Smooth muscle cell (in vitro differentiated cells): ENCODE results near the gene HCAR2. TPM values are rescaled to one million over a fixed set of nuclear protein-coding genes. Genes with fewer than 3 reads are reported as not detected.
"Not testable (repeated sequence)": the region's sequence is repeated elsewhere in the genome, so short reads cannot be mapped to it uniquely, and the experiment has no call there.

Experiments used
- DNase-seq: peaks from one replicate; lab custom pipeline; 2025; ENCODE audit not compliant: unreplicated experiment; lab: John Stamatoyannopoulos, UW
- H2AFZ ChIP-seq: fragments of 200-600 bp; sonication (generic); 2 replicates; pipeline ENCODE4 v1.6.0; 2016; ENCODE audit warnings: antibody characterized with exemption, low read depth, mild to moderate bottlenecking
- H3F3A ChIP-seq: fragments of 200-600 bp; sonication (generic); 2 replicates; pipeline ENCODE4 v1.6.0; 2017; ENCODE audit warnings: antibody characterized with exemption, low read depth
- H3K27ac ChIP-seq: fragments of 200-600 bp; sonication (generic); 2 replicates; pipeline ENCODE4 v1.5.1; 2016; ENCODE audit warnings: low read depth, mild to moderate bottlenecking
- H3K27me3 ChIP-seq: fragments of 200-600 bp; sonication (generic); 2 replicates; pipeline ENCODE4 v1.6.1; 2016; ENCODE audit warnings: low read depth, mild to moderate bottlenecking
- H3K36me3 ChIP-seq: fragments of 200-600 bp; sonication (generic); 2 replicates; pipeline ENCODE4 v1.5.1; 2016; ENCODE audit warnings: low read depth
- H3K4me1 ChIP-seq: fragments of 200-600 bp; sonication (generic); 2 replicates; pipeline ENCODE4 v1.5.1; 2016; ENCODE audit warnings: low read depth
- H3K4me2 ChIP-seq: fragments of 200-600 bp; sonication (generic); 2 replicates; pipeline ENCODE4 v1.6.0; 2016; ENCODE audit warnings: mild to moderate bottlenecking
- H3K4me3 ChIP-seq: fragments of 200-600 bp; sonication (generic); 2 replicates; pipeline ENCODE4 v1.5.1; 2016; ENCODE audit warnings: mild to moderate bottlenecking
- H3K79me2 ChIP-seq: fragments of 200-600 bp; sonication (generic); 2 replicates; pipeline ENCODE4 v1.6.0; 2016; ENCODE audit warnings: low read depth, mild to moderate bottlenecking
- H3K9ac ChIP-seq: fragments of 200-600 bp; sonication (generic); 2 replicates; pipeline ENCODE4 v1.6.0; 2016; ENCODE audit warnings: low read depth
- H3K9me3 ChIP-seq: fragments of 200-600 bp; sonication (generic); replicated peaks from 2 replicates; pipeline ENCODE4 v1.5.1; 2016; ENCODE audit warnings: low read depth
- H4K20me1 ChIP-seq: fragments of 200-600 bp; sonication (generic); 2 replicates; pipeline ENCODE4 v1.6.0; 2016; ENCODE audit warnings: low read depth
- WGBS: methylation state at CpG from one replicate; pipeline ENCODE4 v1.1.7; 2016; ENCODE audit warnings: low lambda C conversion rate; 5-methylcytosine and 5-hydroxymethylcytosine counted together
- polyA plus RNA-seq: library from polyadenylated mRNA; unstranded; fragments of >200 nt; fragmentation: Nextera tagmentation; extraction: Ambion mirVana; gene quantifications from 2 replicates; pipeline ENCODE4 v1.2.1, GENCODE V29; 2016
- total RNA-seq: library from RNA; depleted of rRNA; stranded (reverse); fragments of >200 nt; gene quantifications from 2 replicates; pipeline ENCODE4 v1.2.3, GENCODE V29; 2014
- TF ChIP-seq, protein P1 (sequence below): fragments of 200-600 bp; sonication (generic); IDR thresholded peaks from 2 replicates; pipeline ENCODE4 v1.5.1; 2017; ENCODE audit warnings: borderline replicate concordance, mild to moderate bottlenecking, antibody characterized with exemption; ENCODE audit not compliant: insufficient read depth, poor library complexity, severe bottlenecking

HCAR2 gene
- total and polyA plus RNA-seq, 2 experiments from 2014 or later = 0.63 to 2.0 TPM

DNA sequence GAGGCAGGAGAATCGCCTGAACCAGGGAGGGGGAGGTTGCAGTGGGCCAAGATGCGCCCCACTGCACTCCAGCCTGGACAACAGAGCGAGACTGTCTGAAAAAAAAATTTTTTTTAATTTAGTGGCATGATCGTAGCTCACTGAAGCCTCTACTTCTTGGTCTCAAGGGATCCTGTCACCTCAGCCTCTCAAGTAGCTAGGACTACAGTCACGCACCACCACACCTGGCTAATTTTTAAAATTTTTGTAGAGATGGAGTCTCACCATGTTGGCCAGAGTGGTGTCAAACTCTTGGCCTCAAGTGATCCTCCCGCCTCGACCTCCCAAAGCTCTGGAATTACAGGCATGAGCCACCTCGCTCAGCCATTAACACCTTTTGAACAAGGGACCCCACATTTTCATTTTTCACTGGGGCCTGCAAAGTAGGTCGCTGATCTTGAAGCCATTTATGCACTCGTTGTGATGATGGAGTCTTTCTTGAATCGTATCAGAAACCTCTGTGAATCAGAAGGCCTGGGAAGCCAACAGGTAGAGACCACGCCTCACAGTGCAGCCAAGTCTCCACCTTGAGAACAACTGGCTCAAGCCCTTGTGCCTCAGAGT lies 21.6 kb upstream of the HCAR2 start:
- H3K36me3 ChIP-seq = no peaks in the 10 kb centered on the region
- no peak overlapping the region for H3K27ac ChIP-seq
- H3K4me1 ChIP-seq = no peaks in the 10 kb centered on the region
- WGBS = 93% methylated on average over 12 of the region's 12 CpGs
- H3K27me3 ChIP-seq = no peaks in the 10 kb centered on the region
- H3K9ac ChIP-seq = no peak overlapping the region
- no peaks in the 10 kb centered on the region for H4K20me1 ChIP-seq
- H2AFZ ChIP-seq = no peak overlapping the region
- DNase-seq = no peak
- H3F3A ChIP-seq = no peaks in the 10 kb centered on the region
- H3K79me2 ChIP-seq = no peaks in the 10 kb centered on the region
- TF ChIP-seq, protein P1, sequence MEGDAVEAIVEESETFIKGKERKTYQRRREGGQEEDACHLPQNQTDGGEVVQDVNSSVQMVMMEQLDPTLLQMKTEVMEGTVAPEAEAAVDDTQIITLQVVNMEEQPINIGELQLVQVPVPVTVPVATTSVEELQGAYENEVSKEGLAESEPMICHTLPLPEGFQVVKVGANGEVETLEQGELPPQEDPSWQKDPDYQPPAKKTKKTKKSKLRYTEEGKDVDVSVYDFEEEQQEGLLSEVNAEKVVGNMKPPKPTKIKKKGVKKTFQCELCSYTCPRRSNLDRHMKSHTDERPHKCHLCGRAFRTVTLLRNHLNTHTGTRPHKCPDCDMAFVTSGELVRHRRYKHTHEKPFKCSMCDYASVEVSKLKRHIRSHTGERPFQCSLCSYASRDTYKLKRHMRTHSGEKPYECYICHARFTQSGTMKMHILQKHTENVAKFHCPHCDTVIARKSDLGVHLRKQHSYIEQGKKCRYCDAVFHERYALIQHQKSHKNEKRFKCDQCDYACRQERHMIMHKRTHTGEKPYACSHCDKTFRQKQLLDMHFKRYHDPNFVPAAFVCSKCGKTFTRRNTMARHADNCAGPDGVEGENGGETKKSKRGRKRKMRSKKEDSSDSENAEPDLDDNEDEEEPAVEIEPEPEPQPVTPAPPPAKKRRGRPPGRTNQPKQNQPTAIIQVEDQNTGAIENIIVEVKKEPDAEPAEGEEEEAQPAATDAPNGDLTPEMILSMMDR = no peak
- no peaks in the 10 kb centered on the region for H3K9me3 ChIP-seq
- no peak overlapping the region for H3K4me3 ChIP-seq
- no peak overlapping the region for H3K4me2 ChIP-seq

GRCh38 chr12:122722387-122722786 lies 19.2 kb upstream of the HCAR2 start:
- Histone ChIP-seq H3K9me3 (no peaks in the 10 kb centered on the region), H3K4me2 (no peak overlapping the region), H3K27me3 (no peaks in the 10 kb centered on the region), H2AFZ (no peak overlapping the region), H3K4me3 (no peak overlapping the region), H3K9ac (no peak overlapping the region), H3F3A (no peaks in the 10 kb centered on the region), H3K27ac (no peak overlapping the region), H3K36me3 (no peaks in the 10 kb centered on the region), H4K20me1 (no peaks in the 10 kb centered on the region), H3K79me2 (no peaks in the 10 kb centered on the region), H3K4me1 (no peaks in the 10 kb centered on the region)
- no peak for DNase-seq
- WGBS = 77% methylated on average over 1 of the region's 1 CpG
- TF ChIP-seq, protein P1 = no peak

DNA sequence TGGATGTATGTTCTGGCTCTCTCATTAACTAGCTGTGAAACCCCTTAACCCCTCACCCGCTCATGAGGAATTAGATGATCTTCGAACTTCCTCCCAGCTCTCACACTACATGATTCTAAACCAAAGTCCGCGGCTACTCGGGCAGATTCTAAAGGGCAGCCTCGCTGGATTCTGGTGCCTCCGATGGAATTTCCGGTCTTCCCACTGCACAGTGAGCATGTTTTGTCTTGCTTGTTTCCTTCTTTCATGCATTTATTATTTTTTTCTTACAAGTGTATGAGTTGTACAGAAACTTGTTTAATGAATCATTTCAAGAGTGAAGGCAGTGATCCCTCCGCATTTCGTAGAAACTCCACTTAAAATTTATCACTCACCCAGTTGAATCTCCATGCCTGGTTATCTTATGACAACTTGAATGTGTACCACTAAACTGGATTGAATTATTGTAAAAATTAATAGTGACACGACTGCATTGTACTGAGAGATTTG lies 17.9 kb upstream of the HCAR2 start:
- DNase-seq = no peak
- Histone ChIP-seq H3K4me1 (no peaks in the 10 kb centered on the region), H3F3A (no peaks in the 10 kb centered on the region), H3K27ac (peak overlapping the region; percentile 50), H3K79me2 (no peaks in the 10 kb centered on the region), H3K27me3 (no peaks in the 10 kb centered on the region), H3K36me3 (no peaks in the 10 kb centered on the region), H4K20me1 (no peaks in the 10 kb centered on the region), H3K4me2 (no peak overlapping the region), H3K9ac (no peak overlapping the region), H3K9me3 (no peaks in the 10 kb centered on the region), H2AFZ (no peak overlapping the region), H3K4me3 (no peak overlapping the region)
- 74% methylated on average over 11 of the region's 11 CpGs for WGBS
- TF ChIP-seq, protein P1 = no peak

DNA sequence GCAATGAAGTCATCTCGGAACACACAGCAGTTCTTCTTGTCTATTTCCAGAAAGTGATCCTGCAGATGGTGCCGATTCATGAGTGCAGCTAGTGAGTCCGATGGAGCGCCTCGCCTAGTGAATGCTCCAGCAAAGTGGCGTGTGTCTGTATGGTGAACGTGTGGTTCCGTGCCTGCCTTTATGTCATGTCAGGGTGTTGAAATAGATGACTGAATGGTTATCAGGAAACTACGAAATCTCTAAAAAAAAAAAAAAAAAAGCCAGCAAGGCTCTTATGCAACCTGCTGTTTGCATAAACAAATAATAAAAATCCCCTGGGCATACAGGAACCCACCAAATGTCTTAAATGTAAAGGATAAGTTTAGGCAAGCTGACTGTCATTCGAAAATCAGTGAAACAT lies 13.5 kb upstream of the HCAR2 start, which contains the start of gene HCAR3:
Gene HCAR3 (minus strand): TSS at position 154 of the 400 bp plus-strand sequence. CDS start 74 bp downstream, at position 80.
- not testable (repeated sequence) for DNase-seq, H3K79me2 ChIP-seq, H3K36me3 ChIP-seq, H3K4me2 ChIP-seq, H3K27me3 ChIP-seq, H3F3A ChIP-seq, H3K4me3 ChIP-seq, H3K9me3 ChIP-seq, H3K27ac ChIP-seq, H3K4me1 ChIP-seq, H4K20me1 ChIP-seq, H3K9ac ChIP-seq, H2AFZ ChIP-seq
- WGBS = 87% methylated on average over 10 of the region's 10 CpGs

DNA sequence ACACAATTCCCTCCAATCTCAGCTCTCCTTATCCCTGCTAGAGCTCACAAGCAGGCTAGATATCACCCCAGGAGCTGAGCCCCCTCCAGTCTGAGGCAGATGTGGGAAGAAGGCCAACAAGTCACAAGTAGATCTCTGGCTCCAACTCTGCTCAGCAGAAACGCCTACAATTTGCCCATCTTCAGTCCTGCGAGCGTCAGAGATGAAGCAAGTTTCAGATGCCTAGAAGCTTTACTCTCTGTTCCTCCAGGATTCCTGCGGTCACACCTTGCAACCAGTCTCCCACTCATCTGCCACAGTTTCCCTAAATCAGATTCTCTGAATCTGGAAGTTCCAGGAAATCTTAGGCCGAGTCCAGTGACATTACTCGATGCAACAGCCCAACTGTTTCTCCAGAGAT lies 12.1 kb upstream of the HCAR2 start:
- not testable (repeated sequence) for H3K27me3 ChIP-seq, H3K4me3 ChIP-seq, DNase-seq, H3K79me2 ChIP-seq, H3K9ac ChIP-seq, H4K20me1 ChIP-seq, H3F3A ChIP-seq, H3K27ac ChIP-seq, H3K4me1 ChIP-seq, H2AFZ ChIP-seq, H3K9me3 ChIP-seq, H3K36me3 ChIP-seq, H3K4me2 ChIP-seq
- WGBS = 85% methylated on average over 6 of the region's 6 CpGs

GRCh38 chr12:122713491-122714188 lies 10.5 kb upstream of the HCAR2 start:
- peak overlapping the region; percentile 35 for H3K27ac ChIP-seq
- not testable (repeated sequence) for H4K20me1 ChIP-seq, H3K4me3 ChIP-seq, H3K4me2 ChIP-seq, DNase-seq, H3K9me3 ChIP-seq, H3K79me2 ChIP-seq, H3K36me3 ChIP-seq, H3F3A ChIP-seq, H3K9ac ChIP-seq, H3K4me1 ChIP-seq, H3K27me3 ChIP-seq, H2AFZ ChIP-seq
- 98% methylated on average over 4 of the region's 10 CpGs for WGBS
